Right lobe of liver (tissue), 4 donors: ENCODE results near the gene MMAB.

Source experiments
- CTCF ChIP-seq, 4 donors: fragments of 200-600 bp in 3 of 4; fragments of 450-650 bp in 1 of 4; IDR thresholded peaks; one replicate each; pipeline versions ENCODE4 v1.5.1 to v1.8.0; 2016 to 2022; ENCODE audit warnings: antibody characterized with exemption in 4 of 4, mild to moderate bottlenecking in 2 of 4
- POLR2A ChIP-seq: fragments of 450-650 bp; IDR thresholded peaks from one replicate; pipeline ENCODE4 v1.6.1; 2017; ENCODE audit warnings: antibody characterized with exemption, mild to moderate bottlenecking
- donor health status: DM: no; HTN: no; CAD: no.
- donor health status: DM: no; HTN: no; CAD: no.
- donor health status: DM: no; HTN: yes; CAD: no.

- TF ChIP-seq CTCF (IDR thresholded peaks at IDR 0.05) = no peak
- TF ChIP-seq POLR2A = no peak
These were observed 42.4 kb upstream of the MMAB start for GRCh38 chr12:109615556-109616229.
